Left hindlimb (tissue), 1 donor: Measurements from ENCODE around the gene TMEFF2.
"Not testable (repeated sequence)": the region's sequence is repeated elsewhere in the genome, so short reads cannot be mapped to it uniquely, and the experiment has no call there.

ENCODE experiments used
- DNase-seq: peaks from one replicate; pipeline ENCODE4 v3.0.0-alpha.2; 2018

The TMEFF2 gene

DNA sequence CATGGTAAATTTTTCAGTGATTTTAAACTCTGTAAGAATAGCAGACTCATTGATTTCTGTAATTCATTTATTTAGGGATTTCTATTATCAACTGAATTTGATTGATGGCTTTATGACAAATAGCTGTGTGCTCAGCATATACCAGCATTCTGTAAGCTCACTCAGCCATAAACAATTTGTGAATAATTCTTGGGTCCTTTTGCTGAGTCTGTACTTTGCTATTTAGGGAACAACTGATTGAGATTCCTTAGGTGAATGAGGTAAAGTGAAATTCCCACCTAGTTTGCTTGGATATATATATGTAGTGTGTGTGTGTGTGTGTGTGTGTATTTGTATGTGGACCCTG, 271.1 kb downstream of the TMEFF2 start:
- no peak for DNase-seq

- no peak for DNase-seq
Observed at GRCh38 chr2:191922736-191923651, 271.7 kb downstream of the TMEFF2 start.

GRCh38 chr2:191921650-191922049, 273.1 kb downstream of the TMEFF2 start:
- DNase-seq: not testable (repeated sequence)

DNA sequence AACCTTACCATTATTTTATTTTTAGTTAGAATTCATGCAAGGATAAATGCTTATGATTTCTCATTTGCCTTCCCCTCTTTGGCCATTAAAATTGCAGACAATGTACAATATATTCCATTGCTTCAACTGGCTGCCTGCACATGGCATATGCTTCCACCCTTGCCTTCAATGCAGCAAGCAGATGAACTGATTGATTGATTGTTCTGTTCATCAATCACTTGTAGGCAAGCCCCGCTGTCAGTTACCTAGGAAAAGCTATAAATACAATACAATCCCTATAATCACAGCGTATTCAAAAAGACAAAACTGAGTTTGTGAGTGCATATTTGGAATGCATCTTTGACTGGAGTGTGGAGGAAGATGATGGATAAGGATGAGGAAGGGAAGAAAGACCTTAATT, 274.2 kb downstream of the TMEFF2 start:
- no peak for DNase-seq

DNA sequence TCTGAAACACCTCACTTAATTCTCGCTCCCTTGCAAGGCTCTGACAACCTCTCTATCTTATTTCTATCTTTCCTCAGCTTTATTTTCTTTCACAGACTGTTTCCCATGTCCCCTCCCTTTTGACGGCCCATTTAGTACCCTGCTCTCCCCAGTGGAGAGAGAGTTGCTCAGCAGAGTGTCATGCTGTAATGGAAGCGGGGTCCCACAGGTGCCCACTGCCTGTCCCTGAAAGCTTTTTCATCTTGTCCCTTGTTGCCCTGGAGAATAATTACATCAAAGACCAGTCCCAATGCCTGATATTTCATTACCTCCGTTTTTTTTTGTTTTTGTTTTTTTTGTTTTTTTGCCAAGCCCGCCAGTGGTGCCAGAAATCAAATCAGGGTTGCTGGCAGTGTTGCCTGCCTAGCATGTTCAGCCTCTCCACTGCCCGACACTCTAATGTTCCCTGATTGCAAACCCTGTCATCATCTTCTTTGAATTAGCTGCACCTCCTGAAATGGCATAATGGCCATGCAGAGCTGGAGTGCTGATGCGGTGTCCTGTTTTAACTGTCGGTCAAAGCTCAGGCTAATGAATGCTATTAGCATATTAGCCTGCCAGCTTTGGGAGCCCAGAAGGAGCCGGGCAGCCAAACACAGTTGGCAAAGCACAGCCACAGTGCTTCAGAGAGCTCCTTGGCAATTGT, 276.6 kb downstream of the TMEFF2 start:
- no peak for DNase-seq

DNA sequence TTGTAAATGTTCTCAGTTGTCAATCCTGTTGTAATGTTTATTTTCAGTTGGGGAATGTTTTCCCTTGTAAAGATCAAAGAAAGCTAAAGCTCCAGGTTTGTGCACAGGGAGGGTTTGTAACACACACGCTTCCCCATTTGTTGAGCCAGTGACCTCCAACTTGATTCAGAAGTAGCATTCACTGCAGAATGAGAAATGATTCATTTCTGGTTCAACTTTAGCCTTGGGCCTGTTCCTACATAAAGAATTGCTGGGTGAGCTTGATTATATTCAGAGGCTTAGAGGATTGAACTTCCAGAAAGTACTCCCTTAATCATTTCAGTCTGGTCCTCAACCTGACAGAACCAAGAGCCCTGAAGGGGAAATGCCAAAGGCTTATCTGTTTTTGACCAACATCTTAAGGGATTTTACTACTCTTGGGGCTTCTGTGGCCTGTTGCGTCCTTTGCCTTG, 277.3 kb downstream of the TMEFF2 start:
- no peak for DNase-seq

DNA sequence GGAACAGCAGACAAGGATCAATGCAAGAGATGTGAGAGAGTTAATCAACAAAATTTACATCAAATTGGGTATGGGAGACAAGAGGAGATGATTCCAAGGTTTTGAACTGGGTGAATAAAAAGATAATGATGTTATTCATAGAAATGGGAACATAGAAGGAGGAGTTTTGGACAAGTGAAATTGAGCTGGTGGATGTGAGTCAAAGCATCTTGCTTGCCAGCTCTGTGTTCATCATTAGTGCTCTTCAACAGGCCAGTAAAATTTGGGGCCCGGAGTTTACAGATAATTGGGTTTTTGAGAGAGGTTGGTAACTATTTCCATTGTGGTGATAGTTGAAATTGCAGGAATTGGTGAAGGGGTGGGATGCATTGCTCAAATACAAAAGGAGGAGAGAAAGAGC, 277.9 kb downstream of the TMEFF2 start:
- no peak for DNase-seq

GRCh38 chr2:191915750-191916149, 279.0 kb downstream of the TMEFF2 start:
- DNase-seq: no peak

GRCh38 chr2:191913796-191914195, 280.9 kb downstream of the TMEFF2 start:
- DNase-seq: no peak

DNA sequence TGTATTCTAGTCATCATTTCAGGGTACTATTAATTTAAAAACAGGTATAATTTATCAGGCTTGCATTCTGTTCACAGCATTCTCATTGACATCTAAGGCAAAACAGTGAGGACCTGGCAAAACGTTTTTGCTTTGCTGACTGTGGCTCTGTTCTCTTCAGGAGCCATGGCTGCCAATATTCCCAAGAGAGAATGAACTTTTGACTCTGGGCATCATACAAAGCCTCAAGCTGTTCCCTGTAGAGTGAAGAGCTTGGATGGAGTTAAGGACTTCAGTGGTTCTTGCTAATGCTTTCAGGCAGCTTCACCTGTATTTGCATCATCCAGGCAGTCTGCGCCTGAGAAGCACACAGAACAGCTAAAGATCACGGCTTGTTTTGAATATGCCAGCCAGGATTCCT, 282.0 kb downstream of the TMEFF2 start:
- DNase-seq: no peak

- DNase-seq: no peak
Observed at GRCh38 chr2:191910518-191910917, 284.2 kb downstream of the TMEFF2 start.

GRCh38 chr2:191908874-191909273, 285.9 kb downstream of the TMEFF2 start:
- no peak for DNase-seq

DNA sequence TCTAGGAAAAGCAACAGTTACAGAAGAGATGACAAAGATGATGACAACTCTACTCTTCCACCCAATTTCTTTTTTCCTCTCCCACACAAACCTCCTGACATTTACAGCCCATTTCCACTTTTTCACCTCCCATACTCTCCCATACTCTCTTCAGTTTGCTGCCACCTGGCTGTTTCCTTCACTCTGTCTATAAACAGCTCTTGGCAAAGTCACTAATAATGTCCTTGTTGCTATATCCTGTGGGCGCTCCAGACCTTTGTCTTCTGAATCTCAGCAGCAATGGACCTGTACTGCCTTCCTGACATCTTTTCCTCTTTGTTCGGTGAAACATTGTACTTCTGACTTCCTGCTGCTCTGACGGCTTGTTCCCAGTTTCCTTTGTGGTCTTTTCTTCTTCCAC, 287.2 kb downstream of the TMEFF2 start:
- no peak for DNase-seq

GRCh38 chr2:191907091-191907490, 287.6 kb downstream of the TMEFF2 start:
- no peak for DNase-seq

DNA sequence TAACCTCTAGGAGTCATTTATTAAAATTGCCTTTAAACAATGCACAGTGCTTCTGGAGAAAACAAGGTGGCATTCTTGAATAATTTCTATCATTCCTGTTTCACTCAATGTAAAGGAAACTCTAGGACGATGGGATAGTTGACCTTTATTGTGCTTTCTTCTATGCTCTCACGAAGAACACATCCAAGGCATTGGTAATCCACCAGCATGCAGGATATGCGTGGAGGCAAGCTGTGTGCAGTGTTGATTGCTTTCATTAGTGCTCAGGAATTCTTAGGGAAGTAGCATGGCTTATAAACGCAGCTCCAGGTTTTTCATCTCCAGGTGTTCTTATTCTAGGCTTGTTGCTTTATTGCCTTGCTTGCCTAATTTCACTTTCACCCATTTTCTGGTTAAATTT, 289.4 kb downstream of the TMEFF2 start:
- no peak for DNase-seq

DNA sequence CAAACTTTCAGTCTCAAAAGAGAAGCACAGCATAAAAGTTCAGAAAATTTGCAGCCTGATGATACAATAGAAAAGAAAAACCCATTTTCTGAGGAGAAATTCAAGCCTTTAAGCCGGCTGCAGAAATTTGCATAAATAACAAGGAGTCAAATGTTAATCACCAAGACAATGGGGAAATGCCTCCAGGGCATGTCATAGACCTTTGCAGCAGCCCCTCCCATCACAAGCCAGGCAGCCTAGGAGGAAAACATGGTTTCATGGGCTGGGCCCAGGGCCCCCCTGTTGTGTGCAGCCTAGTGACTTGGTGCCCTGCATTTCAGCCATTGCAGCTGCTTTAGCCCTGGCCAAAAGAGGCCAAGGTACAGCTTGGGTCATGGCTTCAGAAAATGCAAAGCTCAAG, 293.7 kb downstream of the TMEFF2 start:
- no peak for DNase-seq

GRCh38 chr2:191899410-191899809, 295.3 kb downstream of the TMEFF2 start:
- no peak for DNase-seq
